Large intestine (tissue), 3 donors: Measurements from ENCODE around the gene GMCL2. TPM values are rescaled to one million over a fixed set of nuclear protein-coding genes. Genes with fewer than 3 reads are reported as not detected.

Experiments
- DNase-seq, 2 donors: peaks; one replicate each; pipeline versions ENCODE4 v3.0.0 to v3.0.0-alpha.2; 2013
- H3K27ac ChIP-seq: one replicate; pipeline ENCODE4 v1.5.1; 2013; ENCODE audit warnings: low read length
- H3K27me3 ChIP-seq: 2 replicates; pipeline ENCODE4 v1.6.1; 2013; ENCODE audit warnings: low read length; ENCODE audit not compliant: control insufficient read depth, insufficient read depth
- H3K36me3 ChIP-seq: 2 replicates; pipeline ENCODE4 v1.6.1; 2013; ENCODE audit warnings: low read length; ENCODE audit not compliant: control insufficient read depth, insufficient read depth
- H3K4me1 ChIP-seq: one replicate; pipeline ENCODE4 v1.6.1; 2013; ENCODE audit warnings: low read length; ENCODE audit not compliant: control insufficient read depth, insufficient read depth
- H3K4me3 ChIP-seq: one replicate; pipeline ENCODE4 v1.5.1; 2013; ENCODE audit warnings: low read length
- H3K9me3 ChIP-seq: one replicate; pipeline ENCODE4 v1.6.1; 2013; ENCODE audit warnings: mild to moderate bottlenecking, low read depth, low read length, moderate library complexity; ENCODE audit not compliant: control insufficient read depth
- WGBS: methylation state at CpG from one replicate; pipeline ENCODE4 v1.1.5; 2013; ENCODE audit warnings: low lambda C conversion rate; ENCODE audit not compliant: insufficient coverage; 5-methylcytosine and 5-hydroxymethylcytosine counted together
- polyA plus RNA-seq: library from polyadenylated mRNA; unstranded; fragments of 120-200 nt; gene quantifications from one replicate; pipeline ENCODE4 v1.2.1, GENCODE V29; 2013

The GMCL2 gene
- polyA plus RNA-seq, 1 donor: 0.01 TPM

- Histone ChIP-seq H3K36me3 (peaks cover 54% of the 10 kb centered on the region), H3K4me1 (peaks cover 50% of the 10 kb centered on the region), H3K27ac (peak overlapping the region; percentile 90), H3K4me3 (no peak overlapping the region), H3K9me3 (no peaks in the 10 kb centered on the region), H3K27me3 (no peaks in the 10 kb centered on the region)
- no peak for DNase-seq
- no CpG with 5 or more reads among the region's 15 CpGs for WGBS
These were observed 35.1 kb upstream of the GMCL2 start for GRCh38 chr5:178222292-178222691.

DNA sequence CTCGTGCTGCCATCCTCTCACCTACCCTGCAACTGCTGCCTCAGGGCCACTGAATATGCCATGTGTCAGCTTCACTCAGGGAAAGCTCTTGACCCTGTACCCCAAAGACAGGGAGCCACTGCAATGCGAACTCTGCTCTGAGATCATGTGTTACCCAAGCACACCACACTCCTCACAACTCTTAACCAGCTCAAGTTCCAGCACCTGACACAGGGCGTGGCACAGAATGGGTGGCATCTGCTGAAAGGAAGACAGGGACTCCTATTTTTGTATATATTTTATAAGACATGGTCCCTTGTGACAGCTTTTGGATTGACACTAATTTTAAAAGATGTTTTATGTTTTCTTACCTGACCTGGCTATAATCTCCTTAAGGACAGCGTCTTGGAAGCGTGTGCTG is 34.7 kb upstream of the GMCL2 start:
- peak overlapping the region; percentile 90 for H3K27ac ChIP-seq
- no peak overlapping the region for H3K4me3 ChIP-seq
- H3K9me3 ChIP-seq: no peaks in the 10 kb centered on the region
- H3K4me1 ChIP-seq: peaks cover 46% of the 10 kb centered on the region
- no CpG with 5 or more reads among the region's 5 CpGs for WGBS
- peaks cover 54% of the 10 kb centered on the region for H3K36me3 ChIP-seq
- H3K27me3 ChIP-seq: no peaks in the 10 kb centered on the region
- peak; percentile 88 to 91 for DNase-seq

GRCh38 chr5:178221282-178221681 is 34.1 kb upstream of the GMCL2 start:
- H3K4me3 ChIP-seq: no peak overlapping the region
- no peaks in the 10 kb centered on the region for H3K27me3 ChIP-seq
- H3K9me3 ChIP-seq: no peaks in the 10 kb centered on the region
- no CpG with 5 or more reads among the region's 3 CpGs for WGBS
- no peak for DNase-seq
- H3K36me3 ChIP-seq: peaks cover 60% of the 10 kb centered on the region
- peak overlapping the region; percentile 90 for H3K27ac ChIP-seq
- H3K4me1 ChIP-seq: peaks cover 42% of the 10 kb centered on the region

GRCh38 chr5:178218827-178219226 is 31.7 kb upstream of the GMCL2 start:
- Histone ChIP-seq H3K36me3 (peaks cover 67% of the 10 kb centered on the region), H3K9me3 (no peaks in the 10 kb centered on the region)

DNA sequence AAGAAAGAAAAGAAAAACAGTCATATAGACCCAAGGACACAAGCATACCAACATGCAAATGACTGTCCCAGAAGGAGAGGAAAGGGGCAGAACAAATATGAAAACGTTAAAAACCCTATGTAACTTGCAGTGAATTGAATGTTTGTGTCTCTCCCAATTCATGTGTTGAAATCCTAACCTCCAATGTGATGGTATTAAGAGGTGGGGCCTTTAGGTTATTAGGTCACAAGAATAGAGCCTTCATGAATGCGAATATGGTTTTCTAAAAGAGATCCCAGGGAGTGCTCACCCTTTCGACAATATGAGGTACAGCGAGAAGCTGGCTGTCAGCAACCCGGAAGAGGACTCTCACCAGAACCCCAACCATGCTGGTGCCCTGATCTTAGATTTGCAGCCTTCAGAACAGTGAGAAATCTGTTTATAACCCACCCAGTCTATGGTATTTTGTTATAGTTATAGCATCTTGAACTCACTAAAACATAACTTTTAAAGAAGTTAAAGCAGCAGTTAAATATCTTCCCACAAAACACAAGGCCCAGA is 31.1 kb upstream of the GMCL2 start:
- Histone ChIP-seq H3K4me1 (peaks cover 48% of the 10 kb centered on the region), H3K9me3 (no peaks in the 10 kb centered on the region), H3K36me3 (peaks cover 67% of the 10 kb centered on the region), H3K27ac (no peak overlapping the region), H3K4me3 (no peak overlapping the region), H3K27me3 (no peaks in the 10 kb centered on the region)
- no peak for DNase-seq
- no CpG with 5 or more reads among the region's 5 CpGs for WGBS

More at GRCh38 chr5:178218827-178219226, 31.7 kb upstream of the GMCL2 start:
- 100% methylated on average over 2 of the region's 3 CpGs for WGBS
- DNase-seq: no peak
- Histone ChIP-seq H3K27ac (no peak overlapping the region), H3K4me3 (no peak overlapping the region), H3K4me1 (peaks cover 50% of the 10 kb centered on the region), H3K27me3 (no peaks in the 10 kb centered on the region)

- no peak overlapping the region for H3K4me3 ChIP-seq
- peaks cover 73% of the 10 kb centered on the region for H3K36me3 ChIP-seq
- no peak overlapping the region for H3K27ac ChIP-seq
- no CpG with 5 or more reads among the region's 3 CpGs for WGBS
- H3K27me3 ChIP-seq: no peaks in the 10 kb centered on the region
- no peaks in the 10 kb centered on the region for H3K9me3 ChIP-seq
- peaks cover 52% of the 10 kb centered on the region for H3K4me1 ChIP-seq
- no peak for DNase-seq
These were observed 29.6 kb upstream of the GMCL2 start for GRCh38 chr5:178216779-178217178.

DNA sequence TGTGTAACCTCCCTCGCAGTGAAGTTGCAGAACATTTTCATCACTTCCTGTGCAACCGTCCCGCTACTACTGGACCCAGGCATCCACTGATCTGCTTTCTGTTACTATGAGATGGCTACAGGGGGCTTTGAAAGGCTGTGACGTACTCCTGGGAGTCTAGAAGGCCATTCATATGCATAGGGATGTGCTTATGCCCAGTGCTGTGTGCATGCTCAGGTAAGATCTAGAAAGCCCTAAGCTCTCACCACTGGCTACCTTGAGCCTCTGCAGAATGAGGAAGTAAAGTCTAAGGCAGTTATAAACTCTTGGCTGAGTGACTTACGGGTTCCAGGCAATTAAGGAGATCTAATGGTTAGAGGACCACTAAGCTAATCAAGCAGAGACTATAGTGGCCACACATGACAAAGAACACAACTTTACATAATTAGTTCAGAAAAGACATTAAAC is 28.9 kb upstream of the GMCL2 start:
- peaks cover 52% of the 10 kb centered on the region for H3K4me1 ChIP-seq
- no CpG with 5 or more reads among the region's 5 CpGs for WGBS
- no peaks in the 10 kb centered on the region for H3K27me3 ChIP-seq
- no peak overlapping the region for H3K4me3 ChIP-seq
- H3K9me3 ChIP-seq: no peaks in the 10 kb centered on the region
- peak overlapping the region; percentile 39 for H3K27ac ChIP-seq
- no peak for DNase-seq
- H3K36me3 ChIP-seq: peaks cover 73% of the 10 kb centered on the region

DNA sequence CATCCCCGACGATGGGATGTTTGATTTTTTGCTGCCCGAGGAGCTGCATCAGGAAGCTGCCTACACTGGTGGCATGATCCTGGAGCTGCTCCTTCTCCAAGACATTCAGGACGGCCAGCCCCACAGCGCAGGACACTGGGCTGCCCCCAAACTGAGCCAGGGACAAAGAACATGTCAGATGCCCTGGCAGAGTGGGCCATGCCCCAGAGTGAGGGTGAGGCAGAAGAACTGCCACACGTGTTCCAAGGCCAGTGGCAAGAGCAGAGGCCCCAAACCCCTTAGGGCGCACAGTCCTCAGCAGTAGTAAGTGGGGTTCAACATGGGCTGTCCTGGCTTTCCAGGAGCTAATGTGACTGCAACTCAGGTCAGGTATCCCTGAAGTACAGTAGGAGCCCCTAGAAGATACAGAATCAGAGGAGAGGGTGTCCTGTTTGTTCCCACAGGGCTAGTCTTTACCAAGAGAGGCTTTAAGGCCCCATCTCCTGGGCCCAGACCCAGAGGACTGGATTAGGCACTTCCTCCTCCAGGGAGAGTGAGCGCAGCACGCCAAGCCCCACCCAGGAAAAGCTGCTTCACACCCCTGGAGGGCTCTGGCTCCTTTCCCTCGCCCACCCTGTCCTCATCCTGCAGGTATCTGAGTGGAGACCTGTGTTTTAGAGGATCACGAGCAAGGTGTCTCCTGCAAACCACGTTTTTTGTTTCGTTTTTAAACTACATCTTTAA is 28.3 kb upstream of the GMCL2 start:
- H3K27ac ChIP-seq: peak overlapping the region; percentile 82
- H3K36me3 ChIP-seq: peaks cover 77% of the 10 kb centered on the region
- H3K4me3 ChIP-seq: no peak overlapping the region
- no CpG with 5 or more reads among the region's 13 CpGs for WGBS
- H3K27me3 ChIP-seq: no peaks in the 10 kb centered on the region
- H3K4me1 ChIP-seq: peaks cover 57% of the 10 kb centered on the region
- no peak for DNase-seq
- H3K9me3 ChIP-seq: no peaks in the 10 kb centered on the region

GRCh38 chr5:178214160-178214803 is 27.1 kb upstream of the GMCL2 start:
- no peaks in the 10 kb centered on the region for H3K9me3 ChIP-seq
- DNase-seq: no peak
- peaks cover 84% of the 10 kb centered on the region for H3K36me3 ChIP-seq
- no CpG with 5 or more reads among the region's 6 CpGs for WGBS
- H3K4me1 ChIP-seq: peaks cover 68% of the 10 kb centered on the region
- no peaks in the 10 kb centered on the region for H3K27me3 ChIP-seq
- peak overlapping the region; percentile 82 for H3K27ac ChIP-seq
- no peak overlapping the region for H3K4me3 ChIP-seq

- Histone ChIP-seq H3K27me3 (no peaks in the 10 kb centered on the region), H3K9me3 (no peaks in the 10 kb centered on the region), H3K4me1 (peaks cover 74% of the 10 kb centered on the region), H3K4me3 (no peak overlapping the region), H3K36me3 (peaks cover 88% of the 10 kb centered on the region), H3K27ac (peak overlapping the region; percentile 82)
- no CpG with 5 or more reads among the region's 8 CpGs for WGBS
- peak; percentile 81 to 90 for DNase-seq
These were observed 26.6 kb upstream of the GMCL2 start for GRCh38 chr5:178213748-178214151.
